Measurements from ENCODE around the gene CALCA. TPM values are rescaled to one million over a fixed set of nuclear protein-coding genes. Genes with fewer than 3 reads are reported as not detected.

The CALCA gene
- total and polyA plus RNA-seq, 5 experiments from 2014 or later = not detected

DNA sequence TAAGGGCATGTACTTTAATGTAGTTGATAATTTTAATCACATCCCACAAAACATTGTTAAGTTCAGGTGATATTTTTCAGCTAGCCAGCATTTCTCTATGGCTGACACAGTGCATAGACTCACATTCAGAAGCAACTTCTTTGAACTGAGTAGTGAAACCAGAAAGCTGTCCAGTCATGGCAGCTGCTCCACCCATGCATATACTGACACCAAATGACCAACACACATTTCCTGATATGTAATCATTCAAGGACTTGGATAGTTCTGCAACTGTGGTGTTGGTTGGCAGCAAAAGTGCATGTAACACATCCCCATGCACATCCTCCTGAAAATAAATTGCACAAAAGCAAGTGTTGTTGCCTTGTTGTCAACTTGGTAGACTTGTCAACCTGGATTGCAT, 39.7 kb downstream of the CALCA start:
- Mint-ChIP-seq H3K9me3 (peaks cover 0 to 15% (median 6%) of the 10 kb centered on the region in 9 donors), H3K4me1 (peaks cover 0 to 2% (median 0%) of the 10 kb centered on the region in 4 donors), H3K27me3 (peaks cover 0 to 4% (median 0%) of the 10 kb centered on the region in 5 donors), H3K4me3 (no peak overlapping the region), H3K27ac (no peak overlapping the region), H3K36me3 (peaks cover 11 to 26% (median 11%) of the 10 kb centered on the region in 3 donors)
- ATAC-seq (no peak), DNase-seq (no peak)
- POLR2A ChIA-PET = no interaction called here

DNA sequence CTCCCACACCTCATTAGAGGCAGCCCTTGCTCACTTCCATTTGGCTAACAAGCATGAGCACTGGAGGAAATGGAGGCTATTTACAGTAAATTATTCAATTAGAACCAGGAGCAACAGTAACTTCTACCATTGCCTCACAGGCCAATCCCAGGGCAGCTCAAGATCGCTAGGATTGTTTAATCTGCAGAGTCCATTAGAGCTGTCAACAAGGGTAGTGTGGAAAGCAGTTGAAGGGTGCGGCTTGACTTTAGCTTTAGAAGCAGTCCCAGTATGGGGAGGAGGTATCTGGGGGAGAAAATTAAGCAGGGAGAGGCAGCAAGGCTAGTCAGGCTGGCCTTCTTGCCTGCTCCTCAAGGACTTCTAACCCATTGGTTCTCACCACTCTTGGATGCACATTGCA, 41.8 kb downstream of the CALCA start:
- DNase-seq (no peak), ATAC-seq (no peak)
- H3K9me3 Mint-ChIP-seq = peaks cover 0 to 15% (median 6%) of the 10 kb centered on the region in 9 donors
- H3K36me3 Mint-ChIP-seq = peaks cover 9 to 24% (median 18%) of the 10 kb centered on the region in 3 donors
- no peak overlapping the region for H3K27ac Mint-ChIP-seq
- POLR2A ChIA-PET = no interaction called here
- peaks cover 0 to 2% (median 0%) of the 10 kb centered on the region in 5 donors for H3K27me3 Mint-ChIP-seq
- H3K4me3 Mint-ChIP-seq = no peak overlapping the region
- H3K4me1 Mint-ChIP-seq = peaks cover 0 to 2% (median 0%) of the 10 kb centered on the region in 4 donors

DNA sequence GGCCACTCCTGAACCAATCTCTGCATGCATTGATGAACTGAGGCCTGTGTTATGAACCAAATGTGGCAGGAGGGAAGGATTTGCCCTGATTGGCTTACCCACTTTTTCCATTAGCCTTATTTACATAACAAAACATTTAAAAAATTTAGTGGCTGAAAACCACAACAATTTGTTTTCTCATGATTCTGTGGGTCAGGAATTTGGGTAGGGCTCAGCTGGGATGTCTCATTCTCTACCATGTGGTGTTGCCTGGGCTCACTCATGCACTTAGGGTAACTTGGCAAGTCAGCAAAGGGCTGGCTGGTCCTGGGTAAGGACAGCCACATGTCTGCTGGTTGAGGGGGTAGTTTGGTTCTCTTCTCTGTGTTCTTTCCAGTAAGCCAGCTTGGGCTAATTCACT, 45.0 kb downstream of the CALCA start:
- POLR2A ChIA-PET = no interaction called here
- H3K27me3 Mint-ChIP-seq = peaks cover 0 to 2% (median 0%) of the 10 kb centered on the region in 5 donors
- H3K36me3 Mint-ChIP-seq = peaks cover 9 to 18% (median 18%) of the 10 kb centered on the region in 3 donors
- H3K4me3 Mint-ChIP-seq = no peak overlapping the region
- DNase-seq (no peak), ATAC-seq (no peak)
- no peak overlapping the region for H3K27ac Mint-ChIP-seq
- H3K9me3 Mint-ChIP-seq = peaks cover 0 to 15% (median 6%) of the 10 kb centered on the region in 9 donors
- H3K4me1 Mint-ChIP-seq = no peaks in the 10 kb centered on the region

DNA sequence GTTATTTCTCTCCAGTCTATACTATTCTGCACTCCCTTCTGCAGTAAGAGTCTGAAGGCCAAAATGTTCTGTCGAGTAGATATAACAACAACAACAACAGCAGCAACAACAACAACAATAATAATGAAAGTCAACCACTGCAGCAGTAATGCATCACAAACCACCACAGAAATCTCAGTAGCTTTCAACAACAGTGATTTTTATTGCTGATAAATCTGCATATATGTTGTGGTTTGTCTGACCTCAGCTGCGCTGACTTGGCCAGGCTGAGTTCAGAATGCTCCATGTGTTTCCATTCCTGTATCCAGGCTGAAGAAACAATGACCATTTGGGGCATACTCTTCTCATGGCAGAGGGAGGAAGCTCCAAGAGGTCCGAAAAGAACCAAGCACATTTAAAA, 47.8 kb downstream of the CALCA start:
- Mint-ChIP-seq H3K9me3 (peaks cover 0 to 14% (median 6%) of the 10 kb centered on the region in 9 donors), H3K4me3 (no peak overlapping the region), H3K27ac (peak overlapping the region in 1 of 10 donors; percentile 12), H3K36me3 (peaks cover 7 to 24% (median 17%) of the 10 kb centered on the region in 3 donors), H3K27me3 (peaks cover 0 to 2% (median 0%) of the 10 kb centered on the region in 5 donors), H3K4me1 (no peaks in the 10 kb centered on the region)
- POLR2A ChIA-PET = interaction anchor here (1.0 kb wide), 1 partner anchor 33 kb away, joined by 3 read pairs; the partner anchor contains the start of gene CYP2R1
- ATAC-seq (no peak), DNase-seq (no peak)

Other genes with a start within 250 kb of the CALCA start
- gene CYP2R1, start 80.1 kb downstream of the CALCA start, total RNA-seq = 10 to 100 TPM; 12.5 to 14.7 TPM
- 10 to 100 TPM; 11.9 to 19.4 (median 16.3) TPM for gene CYP2R1, start 80.1 kb downstream of the CALCA start, polyA plus RNA-seq
- under 1 TPM; 0.47 to 0.62 TPM for gene CALCB, start 101.2 kb upstream of the CALCA start, total RNA-seq
- under 1 TPM; 0.09 to 0.57 (median 0.18) TPM for gene CALCB, start 101.2 kb upstream of the CALCA start, polyA plus RNA-seq
- under 1 TPM; 0.16 to 0.60 TPM for gene INSC, start 142.6 kb upstream of the CALCA start, total RNA-seq
- not detected for gene INSC, start 142.6 kb upstream of the CALCA start, polyA plus RNA-seq

All from naive thymus-derived CD8-positive, alpha-beta T cell (primary cell).